Tibial nerve (tissue), 3 donors: ENCODE measurements around the gene OR5B2.

ENCODE experiments used
- POLR2A ChIP-seq, 2 donors: fragments of 450-650 bp; IDR thresholded peaks; one replicate each; pipeline ENCODE4 v1.6.1; 2017; ENCODE audit warnings: antibody characterized with exemption in 2 of 2, mild to moderate bottlenecking in 2 of 2, moderate library complexity in 2 of 2
- TF ChIP-seq, protein P1 (sequence below), 5 experiments: fragments of 200-600 bp in 3 of 5; fragments of 450-650 bp in 2 of 5; sonication (generic) in 3 of 5; IDR thresholded peaks; one replicate each; pipeline ENCODE4 v1.5.1; 2016 to 2019; ENCODE audit warnings: antibody characterized with exemption in 5 of 5, mild to moderate bottlenecking in 3 of 5, moderate library complexity in 2 of 5

DNA sequence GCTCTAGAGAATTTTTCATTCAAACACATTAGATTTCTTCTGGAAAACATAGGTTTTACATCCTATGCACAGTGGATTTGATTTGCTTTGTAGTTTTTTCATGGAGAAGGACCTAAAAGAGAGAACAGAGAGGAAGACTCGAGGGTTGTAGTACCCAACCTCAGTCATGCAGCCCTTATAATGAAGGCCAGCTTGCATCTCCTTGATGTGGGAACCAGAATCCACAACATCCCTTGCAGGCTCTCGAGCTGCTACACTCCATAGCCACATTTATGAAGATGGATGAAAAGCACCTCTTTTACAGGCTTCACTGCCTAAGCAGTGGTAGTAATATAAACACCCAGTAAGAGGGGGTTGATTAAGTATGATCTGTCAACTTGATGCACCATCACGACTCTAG is 23.7 kb upstream of the OR5B2 start:
- TF ChIP-seq, protein P1, sequence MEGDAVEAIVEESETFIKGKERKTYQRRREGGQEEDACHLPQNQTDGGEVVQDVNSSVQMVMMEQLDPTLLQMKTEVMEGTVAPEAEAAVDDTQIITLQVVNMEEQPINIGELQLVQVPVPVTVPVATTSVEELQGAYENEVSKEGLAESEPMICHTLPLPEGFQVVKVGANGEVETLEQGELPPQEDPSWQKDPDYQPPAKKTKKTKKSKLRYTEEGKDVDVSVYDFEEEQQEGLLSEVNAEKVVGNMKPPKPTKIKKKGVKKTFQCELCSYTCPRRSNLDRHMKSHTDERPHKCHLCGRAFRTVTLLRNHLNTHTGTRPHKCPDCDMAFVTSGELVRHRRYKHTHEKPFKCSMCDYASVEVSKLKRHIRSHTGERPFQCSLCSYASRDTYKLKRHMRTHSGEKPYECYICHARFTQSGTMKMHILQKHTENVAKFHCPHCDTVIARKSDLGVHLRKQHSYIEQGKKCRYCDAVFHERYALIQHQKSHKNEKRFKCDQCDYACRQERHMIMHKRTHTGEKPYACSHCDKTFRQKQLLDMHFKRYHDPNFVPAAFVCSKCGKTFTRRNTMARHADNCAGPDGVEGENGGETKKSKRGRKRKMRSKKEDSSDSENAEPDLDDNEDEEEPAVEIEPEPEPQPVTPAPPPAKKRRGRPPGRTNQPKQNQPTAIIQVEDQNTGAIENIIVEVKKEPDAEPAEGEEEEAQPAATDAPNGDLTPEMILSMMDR (IDR thresholded peaks at IDR 0.05) = no peak
- no peak for TF ChIP-seq POLR2A (IDR thresholded peaks at IDR 0.05)
